Tibial nerve (tissue), 3 donors: Measurements from ENCODE around the gene ASTL.

ENCODE experiments used
- POLR2A ChIP-seq, 2 donors: fragments of 450-650 bp; IDR thresholded peaks; one replicate each; pipeline ENCODE4 v1.6.1; 2017; ENCODE audit warnings: antibody characterized with exemption in 2 of 2, mild to moderate bottlenecking in 2 of 2, moderate library complexity in 2 of 2
- TF ChIP-seq, protein P1 (sequence below), 5 experiments: fragments of 200-600 bp in 3 of 5; fragments of 450-650 bp in 2 of 5; sonication (generic) in 3 of 5; IDR thresholded peaks; one replicate each; pipeline ENCODE4 v1.5.1; 2016 to 2019; ENCODE audit warnings: antibody characterized with exemption in 5 of 5, mild to moderate bottlenecking in 3 of 5, moderate library complexity in 2 of 5

DNA sequence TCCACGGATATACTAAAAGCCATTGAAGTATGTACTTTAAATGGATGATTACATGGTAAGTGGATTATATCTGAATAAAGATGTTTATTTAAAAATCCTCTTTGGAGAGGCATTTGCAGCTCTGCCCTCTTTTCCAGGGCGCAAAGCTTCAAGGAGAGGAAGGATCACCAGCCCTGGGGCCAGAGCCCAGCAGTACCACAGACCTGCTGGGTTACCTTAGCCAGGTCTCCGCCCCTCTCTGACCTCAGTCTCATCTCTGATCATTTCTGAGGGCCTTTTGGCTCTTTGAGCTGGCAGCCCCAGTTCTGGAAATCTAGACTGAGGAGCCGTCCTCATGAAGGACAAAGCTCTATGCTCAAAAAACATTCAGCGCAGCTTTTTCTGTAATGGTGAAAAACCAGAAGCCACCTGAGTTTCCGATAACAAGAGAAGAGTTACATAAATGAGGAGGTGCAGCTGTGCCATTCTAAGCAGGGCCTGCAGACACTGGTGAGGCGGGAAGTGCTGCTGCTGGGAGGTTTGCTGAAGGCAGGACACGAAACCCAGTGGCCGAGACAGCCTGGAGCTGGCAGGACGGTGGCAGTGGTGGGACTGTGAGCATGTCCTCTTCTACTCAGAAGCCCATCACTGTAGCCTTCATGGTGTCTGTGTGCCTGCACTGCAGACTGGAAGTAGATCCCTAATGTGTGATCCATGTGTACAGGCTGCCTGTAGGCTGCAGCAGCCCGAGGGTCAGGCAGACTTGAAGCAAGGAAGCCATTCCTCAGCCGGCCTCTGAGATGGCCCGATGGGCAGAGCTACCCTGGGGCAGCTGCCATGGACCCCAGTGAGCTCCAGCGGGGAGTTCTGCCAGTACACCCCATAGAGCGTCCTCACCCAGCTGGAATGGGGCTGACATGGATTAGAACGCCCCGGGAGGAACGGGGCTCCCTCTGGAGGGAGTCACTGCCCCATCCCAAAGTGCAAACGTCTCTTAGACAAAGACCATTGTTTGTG, 49.7 kb downstream of the ASTL start:
- TF ChIP-seq, protein P1, sequence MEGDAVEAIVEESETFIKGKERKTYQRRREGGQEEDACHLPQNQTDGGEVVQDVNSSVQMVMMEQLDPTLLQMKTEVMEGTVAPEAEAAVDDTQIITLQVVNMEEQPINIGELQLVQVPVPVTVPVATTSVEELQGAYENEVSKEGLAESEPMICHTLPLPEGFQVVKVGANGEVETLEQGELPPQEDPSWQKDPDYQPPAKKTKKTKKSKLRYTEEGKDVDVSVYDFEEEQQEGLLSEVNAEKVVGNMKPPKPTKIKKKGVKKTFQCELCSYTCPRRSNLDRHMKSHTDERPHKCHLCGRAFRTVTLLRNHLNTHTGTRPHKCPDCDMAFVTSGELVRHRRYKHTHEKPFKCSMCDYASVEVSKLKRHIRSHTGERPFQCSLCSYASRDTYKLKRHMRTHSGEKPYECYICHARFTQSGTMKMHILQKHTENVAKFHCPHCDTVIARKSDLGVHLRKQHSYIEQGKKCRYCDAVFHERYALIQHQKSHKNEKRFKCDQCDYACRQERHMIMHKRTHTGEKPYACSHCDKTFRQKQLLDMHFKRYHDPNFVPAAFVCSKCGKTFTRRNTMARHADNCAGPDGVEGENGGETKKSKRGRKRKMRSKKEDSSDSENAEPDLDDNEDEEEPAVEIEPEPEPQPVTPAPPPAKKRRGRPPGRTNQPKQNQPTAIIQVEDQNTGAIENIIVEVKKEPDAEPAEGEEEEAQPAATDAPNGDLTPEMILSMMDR (IDR thresholded peaks at IDR 0.05) = no peak
- TF ChIP-seq POLR2A (IDR thresholded peaks at IDR 0.05) = no peak
